ENCODE data around the gene SLCO1B1. TPM values are rescaled to one million over a fixed set of nuclear protein-coding genes. Genes with fewer than 3 reads are reported as not detected.
A peak's percentile ranks its signal among the peaks of the same experiment; 100 is the strongest.

The SLCO1B1 gene
- total and polyA plus RNA-seq, 2 of the 8 experiments (the other 6 are each of a cell fraction or from before 2014, with no cell fraction given): 0.13 TPM; not detected in 1

- Histone ChIP-seq H3K14ac (ENCODE audit: insufficient read length) (no peak overlapping the region), H2AK5ac (ENCODE audit: low read depth, low read length) (no peak overlapping the region), H4K91ac (replicated peaks; ENCODE audit: insufficient read length, low read length) (no peak overlapping the region), H4K20me1 (replicated peaks in 1 of 2; ENCODE audit: control insufficient read depth in 1 of 2, insufficient read depth in 2 of 2, low read length in 2 of 2) (no peaks in the 10 kb centered on the region), H3K79me2 (ENCODE audit: control insufficient read depth in 1 of 2, insufficient read depth in 2 of 2, low read length in 2 of 2) (no peaks in the 10 kb centered on the region), H3K56ac (replicated peaks; ENCODE audit: insufficient read length, low read depth, low read length) (no peak overlapping the region), H2AFZ (ENCODE audit: low read length) (0 out of 2 replicates have a peak overlapping the region, but pooled peaks have one; percentile 19), H3K4me3 (ENCODE audit: extremely low read depth in 1 of 4, insufficient read depth in 2 of 4, low read depth in 3 of 4, low read length in 4 of 4) (no peak overlapping the region), H3K27ac (ENCODE audit: low read depth, low read length) (no peak overlapping the region), H2BK5ac (ENCODE audit: low read depth, low read length) (no peak overlapping the region; the same call in 1 of the 2 replicates), H2BK12ac (ENCODE audit: low read depth, low read length) (no peak overlapping the region), H3K23ac (ENCODE audit: insufficient read length) (no peak overlapping the region), H3K27me3 (replicated peaks in 1 of 4; ENCODE audit: control insufficient read depth in 3 of 4, extremely low read depth in 1 of 4, insufficient read depth in 3 of 4, low read length in 3 of 4) (no peaks in the 10 kb centered on the region), H4K8ac (ENCODE audit: extremely low read depth, insufficient read depth, low read length) (no peak overlapping the region), H2BK120ac (replicated peaks; ENCODE audit: low read depth, low read length) (no peak overlapping the region), H3K9ac (replicated peaks in 1 of 4; ENCODE audit: extremely low read depth in 1 of 4, low read depth in 3 of 4, low read length in 3 of 4) (no peak overlapping the region), H3K9me3 (ENCODE audit: insufficient read depth in 2 of 2, low read depth in 1 of 2, low read length in 1 of 2) (no peaks in the 10 kb centered on the region), H4K5ac (ENCODE audit: insufficient read length, low read depth, low read length) (no peak overlapping the region), H2BK15ac (ENCODE audit: low read length) (no peak overlapping the region), H3K18ac (ENCODE audit: extremely low read depth, low read length) (no peak overlapping the region), H3K4me1 (replicated peaks in 1 of 4; ENCODE audit: control insufficient read depth in 3 of 4, insufficient read depth in 4 of 4, low read length in 3 of 4) (no peaks in the 10 kb centered on the region), H3K4me2 (ENCODE audit: insufficient read depth in 1 of 2, low read depth in 2 of 2, low read length in 2 of 2) (no peak overlapping the region), H2BK20ac (ENCODE audit: low read length) (no peak overlapping the region), H3K36me3 (ENCODE audit: control insufficient read depth in 2 of 4, insufficient read depth in 4 of 4, low read length in 3 of 4) (no peaks in the 10 kb centered on the region), H3K23me2 (ENCODE audit: low read depth, low read length) (no peaks in the 10 kb centered on the region), H3K4ac (replicated peaks; ENCODE audit: insufficient read length, low read depth, low read length) (no peak overlapping the region), H3K79me1 (ENCODE audit: low read depth, low read length) (no peaks in the 10 kb centered on the region)
- POLR2A ChIA-PET (ENCODE audit: partially characterized antibody): no interaction called here
- 100% methylated on average over 3 of the region's 3 CpGs; no CpG with 5 or more reads in 1 of the 2 experiments for WGBS, 2 experiments (ENCODE audit: extremely low coverage in 1 of 2, insufficient coverage in 1 of 2, insufficient read length in 1 of 2, insufficient replicate concordance in 2 of 2, low coverage in 1 of 2, low lambda C conversion rate in 2 of 2, missing lambda C conversion rate in 1 of 2)
- CTCF ChIA-PET (ENCODE audit: partially characterized antibody): interaction anchor here (1.1 kb wide), 1 partner anchor 45 kb away, joined by 3 read pairs; no protein-coding TSS in a partner anchor
- DNase-seq (ENCODE audit: low read depth in 1 of 2, low spot score in 2 of 2): no peak
- FAIRE-seq: no peak
- TF ChIP-seq RNF2 (IDR thresholded peaks at IDR 0.05; ENCODE audit: borderline replicate concordance, low read depth, low read length, missing control alignments, poor library complexity, severe bottlenecking): no peak
- no peak for TF ChIP-seq RBBP5 (IDR thresholded peaks at IDR 0.05; ENCODE audit: borderline replicate concordance, low read depth, low read length)
- no peak for TF ChIP-seq CREB1 (IDR thresholded peaks at IDR 0.05)
- TF ChIP-seq SP4 (IDR thresholded peaks at IDR 0.05; ENCODE audit: low read length): no peak
- no peak for TF ChIP-seq EGR1 (IDR thresholded peaks at IDR 0.05; ENCODE audit: borderline replicate concordance, low read depth, low read length)
- TF ChIP-seq ZNF274 (IDR thresholded peaks at IDR 0.05; ENCODE audit: borderline replicate concordance, extremely low read depth, low read length): no peak
- no peak for TF ChIP-seq NANOG (IDR thresholded peaks at IDR 0.05; ENCODE audit: insufficient read depth, low read depth, low read length, poor library complexity, severe bottlenecking)
- no peak for TF ChIP-seq RFX5 (IDR thresholded peaks at IDR 0.05; ENCODE audit: borderline replicate concordance, low read depth, low read length)
- TF ChIP-seq RAD21 (IDR thresholded peaks at IDR 0.05 in 1 of 2, conservative IDR thresholded peaks at IDR 0.05 in 1 of 2; ENCODE audit: low read depth in 2 of 2, low read length in 2 of 2): no peak
- no peak for TF ChIP-seq SP1 (IDR thresholded peaks at IDR 0.05; ENCODE audit: low read depth, low read length)
- no peak for TF ChIP-seq YY1 (IDR thresholded peaks at IDR 0.05; ENCODE audit: low read depth, low read length)
- no peak for TF ChIP-seq BRCA1 (IDR thresholded peaks at IDR 0.05; ENCODE audit: low read depth, low read length)
- no peak for TF ChIP-seq SAP30 (IDR thresholded peaks at IDR 0.05; ENCODE audit: insufficient read depth, insufficient replicate concordance, low read length)
- no peak for TF ChIP-seq NRF1 (IDR thresholded peaks at IDR 0.05; ENCODE audit: low read depth, low read length)
- TF ChIP-seq KDM5A (IDR thresholded peaks at IDR 0.05; ENCODE audit: low read length): no peak
Observed at GRCh38 chr12:21117995-21118394, 13.0 kb upstream of the SLCO1B1 start.

Measured in H1 (cell line).